Daoy (cell line): Measurements from ENCODE around the gene OAS2. TPM values are rescaled to one million over a fixed set of nuclear protein-coding genes. Genes with fewer than 3 reads are reported as not detected.
"Not testable (repeated sequence)": the region's sequence is repeated elsewhere in the genome, so short reads cannot be mapped to it uniquely, and the experiment has no call there.

ENCODE experiments used
- DNase-seq: peaks from one replicate; pipeline ENCODE4 v3.0.0-alpha.2; 2015; ENCODE audit warnings: low read depth
- total RNA-seq: library from RNA; depleted of rRNA; stranded (reverse); fragments of >200 nt; shearing (Covaris generic); gene quantifications from 2 replicates; pipeline ENCODE4 v1.2.3, GENCODE V29; 2014

Gene OAS2
- total RNA-seq, 1 experiment from 2014 or later: 3.9 TPM

DNA sequence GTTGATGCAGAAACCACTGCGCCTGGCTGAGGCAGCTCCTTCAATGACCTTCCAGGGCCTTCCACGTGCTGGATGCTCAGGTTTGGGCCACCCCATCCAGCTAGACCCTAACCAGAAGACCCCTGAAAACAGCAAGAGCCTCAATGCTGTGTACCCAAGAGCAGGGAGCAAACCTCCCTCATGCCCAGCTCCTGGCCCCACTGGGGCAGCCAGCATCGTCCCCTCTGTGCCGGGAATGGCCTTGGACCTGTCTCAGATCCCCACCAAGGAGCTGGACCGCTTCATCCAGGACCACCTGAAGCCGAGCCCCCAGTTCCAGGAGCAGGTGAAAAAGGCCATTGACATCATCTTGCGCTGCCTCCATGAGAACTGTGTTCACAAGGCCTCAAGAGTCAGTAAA, 29.5 kb upstream of the OAS2 start:
- no peak for DNase-seq

DNA sequence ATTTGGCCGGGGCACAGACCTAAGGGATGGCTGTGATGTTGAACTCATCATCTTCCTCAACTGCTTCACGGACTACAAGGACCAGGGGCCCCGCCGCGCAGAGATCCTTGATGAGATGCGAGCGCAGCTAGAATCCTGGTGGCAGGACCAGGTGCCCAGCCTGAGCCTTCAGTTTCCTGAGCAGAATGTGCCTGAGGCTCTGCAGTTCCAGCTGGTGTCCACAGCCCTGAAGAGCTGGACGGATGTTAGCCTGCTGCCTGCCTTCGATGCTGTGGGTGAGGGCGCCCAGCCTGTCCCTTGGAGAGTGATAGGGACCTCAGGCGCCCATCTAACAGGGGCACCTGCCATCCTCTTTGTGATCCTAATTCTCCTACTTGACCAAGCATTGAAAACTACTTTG, 27.6 kb upstream of the OAS2 start:
- DNase-seq: no peak

DNA sequence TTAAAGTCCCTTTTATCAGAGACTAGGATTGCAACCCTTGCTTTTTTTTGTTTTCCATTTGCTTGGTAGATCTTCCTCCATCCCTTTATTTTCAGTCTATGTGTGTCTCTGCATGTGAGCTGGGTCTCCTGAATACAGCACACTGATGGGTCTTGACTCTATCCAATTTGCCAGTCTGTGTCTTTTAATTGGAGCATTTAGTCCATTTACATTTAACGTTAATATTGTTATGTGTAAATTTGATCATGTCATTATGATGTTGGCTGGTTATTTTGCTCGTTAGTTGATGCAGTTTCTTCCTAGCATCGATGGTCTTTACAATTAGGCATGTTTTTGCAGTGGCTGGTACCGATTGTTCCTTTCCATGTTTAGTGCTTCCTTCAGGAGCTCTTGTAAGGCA, 21.2 kb upstream of the OAS2 start:
- not testable (repeated sequence) for DNase-seq

DNA sequence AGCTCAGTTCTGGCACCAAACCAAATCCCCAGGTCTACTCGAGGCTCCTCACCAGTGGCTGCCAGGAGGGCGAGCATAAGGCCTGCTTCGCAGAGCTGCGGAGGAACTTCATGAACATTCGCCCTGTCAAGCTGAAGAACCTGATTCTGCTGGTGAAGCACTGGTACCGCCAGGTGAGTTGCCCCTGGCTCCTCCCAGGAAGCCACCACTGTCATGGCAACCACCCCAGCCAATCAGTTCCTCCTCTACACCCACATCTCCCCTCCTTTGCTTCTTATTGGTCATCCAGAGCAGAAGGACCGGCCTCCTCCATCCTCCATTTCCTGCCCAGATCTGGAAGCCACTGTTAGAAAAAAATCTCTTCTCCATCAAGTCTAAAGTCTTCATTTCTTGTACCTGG, 17.2 kb upstream of the OAS2 start:
- no peak for DNase-seq

- no peak for DNase-seq
These were observed 16.8 kb upstream of the OAS2 start for GRCh38 chr12:112961536-112961935.

DNA sequence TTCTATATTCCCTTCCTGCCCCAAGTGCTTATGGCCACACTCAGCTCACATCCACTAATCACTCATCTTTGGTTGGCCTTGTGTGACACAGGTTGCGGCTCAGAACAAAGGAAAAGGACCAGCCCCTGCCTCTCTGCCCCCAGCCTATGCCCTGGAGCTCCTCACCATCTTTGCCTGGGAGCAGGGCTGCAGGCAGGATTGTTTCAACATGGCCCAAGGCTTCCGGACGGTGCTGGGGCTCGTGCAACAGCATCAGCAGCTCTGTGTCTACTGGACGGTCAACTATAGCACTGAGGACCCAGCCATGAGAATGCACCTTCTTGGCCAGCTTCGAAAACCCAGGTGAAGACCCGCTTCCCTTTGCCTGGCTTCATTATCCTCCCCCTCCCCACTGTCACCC, 15.8 kb upstream of the OAS2 start:
- no peak for DNase-seq

DNA sequence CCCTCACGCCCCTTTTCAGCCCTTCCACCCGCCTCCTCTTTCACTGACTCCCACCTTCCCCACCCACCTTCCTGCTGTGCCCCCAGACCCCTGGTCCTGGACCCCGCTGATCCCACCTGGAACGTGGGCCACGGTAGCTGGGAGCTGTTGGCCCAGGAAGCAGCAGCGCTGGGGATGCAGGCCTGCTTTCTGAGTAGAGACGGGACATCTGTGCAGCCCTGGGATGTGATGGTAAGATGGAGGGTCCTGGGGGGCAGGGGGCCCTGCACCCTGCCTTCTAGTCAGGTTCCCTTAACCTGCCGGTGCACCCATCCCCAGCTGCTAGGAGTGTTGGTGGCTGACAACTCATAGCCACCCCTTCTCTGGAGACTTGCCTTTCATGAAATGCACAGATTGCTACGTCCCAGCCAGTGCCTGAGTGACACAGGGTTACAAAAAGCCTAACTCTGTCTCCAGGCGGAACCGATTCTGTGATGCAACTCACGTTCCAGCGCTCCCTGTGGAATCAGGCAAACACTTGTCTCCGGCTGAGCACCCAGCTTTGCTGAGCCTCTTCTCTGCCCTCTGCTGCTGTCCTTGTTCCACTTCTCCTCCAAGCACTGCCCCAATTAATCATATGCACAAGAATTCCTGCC, 15.0 kb upstream of the OAS2 start:
- DNase-seq: no peak

DNA sequence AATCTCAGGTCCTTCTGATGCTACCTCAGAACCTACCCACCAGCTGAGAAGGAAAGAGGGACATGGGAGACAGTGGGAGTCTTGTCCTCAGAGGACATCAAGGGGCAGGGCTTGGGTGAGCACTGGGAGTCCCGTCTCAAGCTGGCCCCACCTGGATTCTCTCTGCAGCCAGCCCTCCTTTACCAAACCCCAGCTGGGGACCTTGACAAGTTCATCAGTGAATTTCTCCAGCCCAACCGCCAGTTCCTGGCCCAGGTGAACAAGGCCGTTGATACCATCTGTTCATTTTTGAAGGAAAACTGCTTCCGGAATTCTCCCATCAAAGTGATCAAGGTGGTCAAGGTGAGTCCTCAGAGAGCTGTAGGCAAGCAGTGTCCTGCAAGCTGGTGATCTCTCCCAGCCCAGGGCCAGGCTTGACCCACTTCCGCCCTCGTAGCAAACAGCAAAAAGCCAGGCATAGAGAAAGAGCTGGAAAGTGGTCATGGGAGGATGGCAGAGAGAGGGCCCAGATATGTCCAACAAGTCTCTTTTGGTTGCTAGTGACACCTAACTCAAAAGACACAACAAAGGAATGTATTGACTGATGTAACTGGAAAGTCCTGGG, 14.2 kb upstream of the OAS2 start:
- DNase-seq: no peak

- no peak for DNase-seq
These were observed 13.4 kb upstream of the OAS2 start for GRCh38 chr12:112964915-112965314.

DNA sequence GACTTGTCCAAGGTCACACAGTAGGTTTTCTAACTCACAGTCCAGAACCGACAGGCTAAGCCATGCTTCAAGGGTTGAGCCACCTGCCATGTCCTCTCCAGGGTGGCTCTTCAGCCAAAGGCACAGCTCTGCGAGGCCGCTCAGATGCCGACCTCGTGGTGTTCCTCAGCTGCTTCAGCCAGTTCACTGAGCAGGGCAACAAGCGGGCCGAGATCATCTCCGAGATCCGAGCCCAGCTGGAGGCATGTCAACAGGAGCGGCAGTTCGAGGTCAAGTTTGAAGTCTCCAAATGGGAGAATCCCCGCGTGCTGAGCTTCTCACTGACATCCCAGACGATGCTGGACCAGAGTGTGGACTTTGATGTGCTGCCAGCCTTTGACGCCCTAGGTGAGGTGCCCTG, 12.7 kb upstream of the OAS2 start:
- DNase-seq: no peak

GRCh38 chr12:112967306-112967705, 11.0 kb upstream of the OAS2 start:
- no peak for DNase-seq

GRCh38 chr12:112967858-112968257, 10.5 kb upstream of the OAS2 start:
- DNase-seq: no peak

DNA sequence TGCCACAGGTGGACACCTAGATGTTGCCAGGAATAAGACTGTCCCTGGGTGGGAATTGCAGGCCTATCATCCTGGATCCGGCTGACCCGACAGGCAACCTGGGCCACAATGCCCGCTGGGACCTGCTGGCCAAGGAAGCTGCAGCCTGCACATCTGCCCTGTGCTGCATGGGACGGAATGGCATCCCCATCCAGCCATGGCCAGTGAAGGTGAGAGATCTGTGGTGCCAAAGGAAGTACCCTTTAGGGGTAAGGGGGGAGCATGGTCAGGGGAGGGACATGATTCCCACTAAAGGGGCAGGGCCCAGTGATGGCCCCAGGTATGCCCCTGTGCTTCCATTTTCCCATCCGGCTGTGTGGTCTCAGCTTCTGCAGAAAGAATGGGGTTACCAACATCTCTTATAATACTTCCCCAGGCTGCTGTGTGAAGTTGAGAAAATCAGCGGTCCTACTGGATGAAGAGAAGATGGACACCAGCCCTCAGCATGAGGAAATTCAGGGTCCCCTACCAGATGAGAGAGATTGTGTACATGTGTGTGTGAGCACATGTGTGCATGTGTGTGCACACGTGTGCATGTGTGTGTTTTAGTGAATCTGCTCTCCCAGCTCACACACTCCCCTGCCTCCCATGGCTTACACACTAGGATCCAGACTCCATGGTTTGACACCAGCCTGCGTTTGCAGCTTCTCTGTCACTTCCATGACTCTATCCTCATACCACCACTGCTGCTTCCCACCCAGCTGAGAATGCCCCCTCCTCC, 8.6 kb upstream of the OAS2 start:
- DNase-seq: no peak

DNA sequence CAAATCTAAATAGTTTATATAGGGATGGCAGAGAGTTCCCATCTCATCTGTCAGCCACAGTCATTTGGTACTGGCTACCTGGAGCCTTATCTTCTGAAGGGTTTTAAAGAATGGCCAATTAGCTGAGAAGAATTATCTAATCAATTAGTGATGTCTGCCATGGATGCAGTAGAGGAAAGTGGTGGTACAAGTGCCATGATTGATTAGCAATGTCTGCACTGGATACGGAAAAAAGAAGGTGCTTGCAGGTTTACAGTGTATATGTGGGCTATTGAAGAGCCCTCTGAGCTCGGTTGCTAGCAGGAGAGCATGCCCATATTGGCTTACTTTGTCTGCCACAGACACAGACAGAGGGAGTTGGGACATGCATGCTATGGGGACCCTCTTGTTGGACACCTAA, 7.9 kb upstream of the OAS2 start:
- DNase-seq: no peak

GRCh38 chr12:112971248-112971647, 7.1 kb upstream of the OAS2 start:
- DNase-seq: peak; percentile 22

GRCh38 chr12:112973011-112973735, 5.1 kb upstream of the OAS2 start:
- no peak for DNase-seq

- DNase-seq: no peak
These were observed 4.5 kb upstream of the OAS2 start for GRCh38 chr12:112973818-112974231.

DNA sequence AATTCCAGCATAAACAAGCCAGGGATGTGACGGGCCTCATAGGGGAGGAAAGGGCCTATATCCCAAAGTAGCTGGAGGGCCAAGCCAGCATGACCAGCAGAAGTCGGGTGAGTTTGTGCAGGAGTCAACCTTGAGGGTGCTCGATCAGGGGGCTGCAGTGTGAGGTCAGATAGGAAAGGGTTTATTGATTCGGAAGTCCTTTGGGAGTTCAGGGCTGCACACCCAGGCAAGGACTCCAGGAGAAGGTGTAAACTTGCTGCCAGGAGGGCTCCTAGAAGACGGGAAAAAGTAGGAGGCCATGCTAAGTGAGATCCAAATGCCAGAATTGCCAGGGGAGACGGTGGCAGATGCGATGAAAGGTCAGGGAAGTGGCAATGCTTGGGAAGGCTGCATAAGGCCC, 3.4 kb upstream of the OAS2 start:
- DNase-seq: no peak

- no peak for DNase-seq
These were observed 1.2 kb upstream of the OAS2 start for GRCh38 chr12:112977139-112977538.

DNA sequence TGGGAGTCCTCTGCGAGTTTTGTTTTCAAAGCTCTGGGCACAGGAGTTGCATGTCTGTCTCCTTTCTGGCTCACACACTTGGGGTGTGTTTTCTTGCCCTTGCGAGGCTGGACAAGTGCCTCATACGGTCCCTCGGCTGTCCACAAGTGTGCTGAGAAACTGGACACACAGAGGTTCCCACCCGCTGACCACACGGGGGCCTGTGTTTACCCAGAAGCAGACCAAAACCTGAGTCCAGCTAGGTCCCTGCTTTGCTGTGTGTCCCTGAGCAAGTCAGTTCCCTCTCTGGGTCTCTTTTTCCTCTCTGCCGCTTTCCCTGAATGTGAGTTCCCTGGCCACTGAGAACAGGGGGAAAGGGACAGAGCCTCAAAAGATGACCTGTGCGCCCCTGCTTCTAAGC, 678 bp upstream of the OAS2 start:
- no peak for DNase-seq

- no peak for DNase-seq
These were observed 842 bp downstream of the OAS2 start for GRCh38 chr12:112979041-112979680.

- no peak for DNase-seq
These were observed 2.3 kb downstream of the OAS2 start for GRCh38 chr12:112980491-112981158.
